Neural cell (in vitro differentiated cells): ENCODE measurements around the gene CTSL. TPM values are rescaled to one million over a fixed set of nuclear protein-coding genes. Genes with fewer than 3 reads are reported as not detected.
"Not testable (repeated sequence)": the region's sequence is repeated elsewhere in the genome, so short reads cannot be mapped to it uniquely, and the experiment has no call there.

ENCODE experiments used
- H2AFZ ChIP-seq: fragments of 200-600, 300-800 bp; sonication (generic), shearing (Covaris generic); 2 replicates; pipeline ENCODE4 v1.6.0; 2014; ENCODE audit warnings: low read depth, mild to moderate bottlenecking, antibody characterized with exemption, low read length, moderate library complexity
- H3F3A ChIP-seq: fragments of 200-600 bp; shearing (Covaris generic); 2 replicates; pipeline ENCODE4 v1.6.1; 2016; ENCODE audit warnings: mild to moderate bottlenecking, moderate library complexity, mixed read lengths, antibody characterized with exemption, low read length; ENCODE audit not compliant: insufficient read depth, poor library complexity, severe bottlenecking
- H3K27ac ChIP-seq: fragments of 200-600, 300-800 bp; sonication (generic), shearing (Covaris generic); 2 replicates; pipeline ENCODE4 v1.5.1; 2014; ENCODE audit warnings: mild to moderate bottlenecking, low read length, moderate library complexity
- H3K27me3 ChIP-seq: fragments of 300-800, 200-600 bp; sonication (generic), shearing (Covaris generic); 2 replicates; pipeline ENCODE4 v1.6.0; 2014; ENCODE audit warnings: mild to moderate bottlenecking, low read depth, low read length, moderate library complexity; ENCODE audit not compliant: insufficient read depth
- H3K36me3 ChIP-seq: fragments of 300-800, 200-600 bp; sonication (generic), shearing (Covaris generic); 2 replicates; pipeline ENCODE4 v1.5.1; 2014; ENCODE audit warnings: mild to moderate bottlenecking, antibody characterized with exemption, low read length, moderate library complexity; ENCODE audit not compliant: insufficient read depth
- H3K4me2 ChIP-seq: fragments of 300-800, 200-600 bp; sonication (generic), shearing (Covaris generic); 2 replicates; pipeline ENCODE4 v1.6.0; 2014; ENCODE audit warnings: mild to moderate bottlenecking, low read length
- H3K4me3 ChIP-seq: fragments of 300-800, 200-600 bp; sonication (generic), shearing (Covaris generic); 2 replicates; pipeline ENCODE4 v1.5.1; 2014; ENCODE audit warnings: mild to moderate bottlenecking, low read length, moderate library complexity
- H3K79me2 ChIP-seq: fragments of 200-600 bp; shearing (Covaris generic); replicated peaks from 2 replicates; pipeline ENCODE4 v1.6.0; 2014; ENCODE audit warnings: mild to moderate bottlenecking, low read length, moderate library complexity; ENCODE audit not compliant: insufficient read depth
- H3K9ac ChIP-seq: fragments of 300-800, 200-600 bp; sonication (generic), shearing (Covaris generic); 2 replicates; pipeline ENCODE4 v1.6.1; 2016; ENCODE audit warnings: mild to moderate bottlenecking, low read length, mixed read lengths
- H3K9me2 ChIP-seq: fragments of 200-600 bp; shearing (Covaris generic); 2 replicates; pipeline ENCODE4 v1.6.1; 2016; ENCODE audit warnings: mild to moderate bottlenecking, low read length, mixed read lengths; ENCODE audit not compliant: insufficient read depth
- H3K9me3 ChIP-seq: fragments of 200-600, 300-800 bp; sonication (generic), shearing (Covaris generic); 2 replicates; pipeline ENCODE4 v1.6.1; 2016; ENCODE audit warnings: mild to moderate bottlenecking, mixed run types, low read length, moderate library complexity, mixed read lengths
- H4K20me1 ChIP-seq: fragments of 200-600 bp; shearing (Covaris generic); 2 replicates; pipeline ENCODE4 v1.6.1; 2016; ENCODE audit warnings: mild to moderate bottlenecking, mixed run types; ENCODE audit not compliant: insufficient read depth
- CTCF ChIP-seq: fragments of 450-650 bp; IDR thresholded peaks from 2 replicates; pipeline ENCODE4 v1.5.1; 2014; ENCODE audit warnings: antibody characterized with exemption, mild to moderate bottlenecking, moderate library complexity; ENCODE audit not compliant: poor library complexity, severe bottlenecking
- EP300 ChIP-seq: fragments of 450-650 bp; conservative IDR thresholded peaks from 2 replicates; pipeline ENCODE4 v1.6.1; 2014; ENCODE audit warnings: antibody characterized with exemption, mild to moderate bottlenecking, moderate library complexity; ENCODE audit not compliant: poor library complexity, severe bottlenecking
- EZH2 ChIP-seq: fragments of 200-600, 300-800 bp; shearing (Covaris generic), sonication (generic); IDR thresholded peaks from 2 replicates; pipeline ENCODE4 v1.6.1; 2014; ENCODE audit warnings: antibody characterized with exemption, low read length, borderline replicate concordance, mild to moderate bottlenecking; ENCODE audit not compliant: insufficient read depth, poor library complexity, severe bottlenecking
- MXI1 ChIP-seq: fragments of 450-650 bp; conservative IDR thresholded peaks from 2 replicates; pipeline ENCODE4 v1.6.1; 2014; ENCODE audit warnings: antibody characterized with exemption, mild to moderate bottlenecking; ENCODE audit not compliant: poor library complexity, severe bottlenecking
- POLR2AphosphoS5 ChIP-seq: IDR thresholded peaks from 2 replicates; pipeline ENCODE4 v1.6.1; 2012
- RAD21 ChIP-seq: fragments of 450-650 bp; conservative IDR thresholded peaks from 2 replicates; pipeline ENCODE4 v1.6.1; 2014; ENCODE audit warnings: antibody characterized with exemption, mild to moderate bottlenecking, moderate library complexity
- REST ChIP-seq: IDR thresholded peaks from 2 replicates; pipeline ENCODE4 v1.6.1; 2012; ENCODE audit warnings: borderline replicate concordance
- SMC3 ChIP-seq: fragments of 450-650 bp; conservative IDR thresholded peaks from 2 replicates; pipeline ENCODE4 v1.6.1; 2014; ENCODE audit warnings: antibody characterized with exemption, mild to moderate bottlenecking, moderate library complexity; ENCODE audit not compliant: poor library complexity
- TAF1 ChIP-seq: IDR thresholded peaks from 2 replicates; pipeline ENCODE4 v1.6.1; 2012; ENCODE audit warnings: low read depth
- polyA plus RNA-seq: library from polyadenylated mRNA; depleted of rRNA; stranded (reverse); fragments of >200 nt; gene quantifications from 2 replicates; pipeline ENCODE4 v1.2.3, GENCODE V29; 2014

CTSL gene
- polyA plus RNA-seq, 1 donor from 2014 or later: 53.5 TPM

- Histone ChIP-seq H3K4me2 (no peak overlapping the region), H3K27ac (no peak overlapping the region), H2AFZ (no peak overlapping the region), H3K9ac (no peak overlapping the region), H3F3A (no peaks in the 10 kb centered on the region), H3K4me3 (no peak overlapping the region), H4K20me1 (no peaks in the 10 kb centered on the region), H3K36me3 (no peaks in the 10 kb centered on the region), H3K27me3 (no peaks in the 10 kb centered on the region), H3K9me3 (no peaks in the 10 kb centered on the region), H3K9me2 (no peaks in the 10 kb centered on the region), H3K79me2 (no peaks in the 10 kb centered on the region)
- TF ChIP-seq SMC3: no peak
- TF ChIP-seq TAF1: no peak
- TF ChIP-seq EZH2: no peak
- no peak for TF ChIP-seq MXI1
- no peak for TF ChIP-seq CTCF
- TF ChIP-seq EP300: no peak
- no peak for TF ChIP-seq POLR2AphosphoS5
- TF ChIP-seq REST: no peak
- TF ChIP-seq RAD21: no peak
Measured at GRCh38 chr9:87753313-87753712, 27.4 kb downstream of the CTSL start.

- H3K9me3 ChIP-seq, H3K4me3 ChIP-seq, H3K79me2 ChIP-seq, H2AFZ ChIP-seq, H3K36me3 ChIP-seq, H3K9ac ChIP-seq, H3K27ac ChIP-seq, H3F3A ChIP-seq, H3K27me3 ChIP-seq, H3K4me2 ChIP-seq, H3K9me2 ChIP-seq, H4K20me1 ChIP-seq: not testable (repeated sequence)
Measured at GRCh38 chr9:87758330-87758729, 32.4 kb downstream of the CTSL start.

GRCh38 chr9:87759980-87760379 is 34.1 kb downstream of the CTSL start:
- H3K9me3 ChIP-seq, H3K9ac ChIP-seq, H3F3A ChIP-seq, H3K9me2 ChIP-seq, H3K27ac ChIP-seq, H4K20me1 ChIP-seq, H3K4me3 ChIP-seq, H3K27me3 ChIP-seq, H3K4me2 ChIP-seq, H3K36me3 ChIP-seq, H3K79me2 ChIP-seq, H2AFZ ChIP-seq: not testable (repeated sequence)
